ENCODE data around the gene SLC1A6. TPM values are rescaled to one million over a fixed set of nuclear protein-coding genes. Genes with fewer than 3 reads are reported as not detected.

Gene SLC1A6
- polyA plus RNA-seq (2013), result 16.6 and 17.8 TPM in 2 replicates

DNA sequence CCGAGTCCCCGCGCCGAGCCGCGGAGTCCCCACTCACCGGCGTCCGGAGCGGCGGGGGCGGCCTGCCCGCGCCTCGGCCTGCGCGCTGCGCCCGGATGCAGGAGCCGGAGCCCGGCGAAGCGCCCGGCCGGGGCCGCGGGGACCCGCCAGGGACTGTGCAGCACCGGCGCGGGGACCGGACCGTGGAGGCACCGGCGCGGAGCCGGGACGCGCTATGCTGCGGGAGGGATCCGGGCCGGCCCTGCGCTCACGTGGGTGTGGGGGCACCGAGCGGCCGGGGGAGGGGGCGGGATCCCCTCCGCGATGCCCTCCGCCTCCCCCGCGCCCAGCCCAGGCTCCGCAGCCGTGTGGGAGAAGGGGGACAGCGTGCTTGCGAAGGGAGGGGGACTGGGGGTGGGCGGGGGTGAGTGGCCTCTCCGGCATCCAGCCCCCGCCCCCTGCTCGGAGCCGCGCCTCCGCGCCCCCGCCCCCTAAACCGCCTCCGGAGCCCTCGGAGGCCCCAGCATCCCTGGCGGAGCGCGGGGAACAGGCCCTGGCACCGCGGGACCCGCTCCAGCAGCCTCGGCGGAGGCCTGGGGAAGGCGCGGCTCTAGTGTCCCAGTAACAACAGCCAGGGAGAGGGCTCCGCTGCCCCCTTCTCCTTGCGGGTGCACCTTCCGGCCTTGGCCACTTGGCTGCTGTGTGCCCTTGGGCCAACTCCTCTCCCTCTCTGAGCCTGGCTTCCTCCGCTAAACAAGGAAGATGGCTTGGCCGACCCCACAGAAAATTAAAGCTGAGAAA, at the start of gene SLC1A6:
TSS of gene SLC1A6 (minus strand) at position 389 of the 780 bp plus-strand sequence. CDS start 6,954 bp downstream, outside the sequence.
- peaks cover 0 to 4% of the 10 kb centered on the region in 2 experiments for H3K4me1 ChIP-seq (ENCODE audit: control insufficient read depth in 1 of 2, insufficient read depth in 2 of 2, low read length in 2 of 2)
- H3K27ac ChIP-seq (ENCODE audit: low read depth, low read length), result no peak within 1 kb of the TSS
- no peak within 1 kb of the TSS for H4K12ac ChIP-seq (ENCODE audit: low read depth, low read length)
- H2BK12ac ChIP-seq (ENCODE audit: low read length), result no peak within 1 kb of the TSS
- H2AK5ac ChIP-seq (ENCODE audit: low read length), result no peak within 1 kb of the TSS
- no peak within 1 kb of the TSS for H2AFZ ChIP-seq (ENCODE audit: insufficient read depth, low read length, poor library complexity)
- no CpG with 5 or more reads among the region's 84 CpGs for WGBS (ENCODE audit: extremely low coverage, insufficient coverage, insufficient read length)
- H3K4ac ChIP-seq (ENCODE audit: low read depth, low read length), result no peak within 1 kb of the TSS
- H3K27me3 ChIP-seq (ENCODE audit: insufficient read depth, low read length), result peaks cover 22% of the 10 kb centered on the region
- no peak within 1 kb of the TSS for H3K9ac ChIP-seq (ENCODE audit: low read length)
- H3K79me1 ChIP-seq (ENCODE audit: low read length), result no peaks in the 10 kb centered on the region
- no peak within 1 kb of the TSS for H4K91ac ChIP-seq (ENCODE audit: low read depth, low read length)
- no peak within 1 kb of the TSS for H3K14ac ChIP-seq (ENCODE audit: low read length)
- H3K18ac ChIP-seq (ENCODE audit: low read length), result no peak within 1 kb of the TSS
- H3K4me3 ChIP-seq (ENCODE audit: low read depth, low read length), result peak within 1 kb of the TSS; percentile 49
- no peak within 1 kb of the TSS for H3K23ac ChIP-seq (ENCODE audit: low read length)
- H3K36me3 ChIP-seq (ENCODE audit: control insufficient read depth in 1 of 2, insufficient read depth in 2 of 2, low read length in 2 of 2), result no peaks in the 10 kb centered on the region
- DNase-seq, result peak; percentile 26 to 49
- H3K79me2 ChIP-seq (ENCODE audit: control insufficient read depth, insufficient read depth, low read length, poor library complexity), result no peaks in the 10 kb centered on the region
- H2BK120ac ChIP-seq (ENCODE audit: insufficient read depth, low read length, poor library complexity), result no peak within 1 kb of the TSS
- H2BK5ac ChIP-seq (ENCODE audit: low read depth, low read length, poor library complexity), result no peak within 1 kb of the TSS
- H3K4me2 ChIP-seq (ENCODE audit: low read length), result peak within 1 kb of the TSS; percentile 59
- H4K8ac ChIP-seq (ENCODE audit: low read depth, low read length), result no peak within 1 kb of the TSS
- H3K9me3 ChIP-seq (ENCODE audit: insufficient read depth, low read depth, low read length), result peaks cover 2% of the 10 kb centered on the region

DNA sequence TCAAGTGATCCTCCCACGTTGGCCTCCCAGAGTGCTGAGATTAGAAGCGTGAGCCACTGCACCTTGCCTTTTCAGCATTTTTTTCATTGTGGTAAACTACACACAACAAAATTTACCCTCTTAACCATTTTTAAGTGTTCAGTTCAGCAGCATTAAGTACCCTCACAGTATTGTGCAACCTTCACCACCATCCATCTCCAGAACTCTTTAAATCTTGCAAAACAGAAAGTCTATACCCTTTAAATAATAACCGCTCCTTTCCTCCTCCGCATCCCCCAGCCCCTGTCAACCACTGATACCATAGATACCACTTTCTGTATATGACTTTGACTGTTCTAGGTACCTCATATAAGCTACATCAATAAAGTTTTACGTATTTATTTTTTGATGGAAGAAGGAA, 48.8 kb upstream of the SLC1A6 start:
- no peak for DNase-seq
- Histone ChIP-seq H3K14ac (ENCODE audit: low read length) (no peak overlapping the region), H4K8ac (ENCODE audit: low read depth, low read length) (no peak overlapping the region), H3K79me2 (ENCODE audit: control insufficient read depth, insufficient read depth, low read length, poor library complexity) (no peaks in the 10 kb centered on the region), H3K9me3 (ENCODE audit: insufficient read depth, low read depth, low read length) (peaks cover 4% of the 10 kb centered on the region), H3K9ac (ENCODE audit: low read length) (no peak overlapping the region), H2BK12ac (ENCODE audit: low read length) (no peak overlapping the region), H3K23ac (ENCODE audit: low read length) (no peak overlapping the region), H2AK5ac (ENCODE audit: low read length) (no peak overlapping the region), H2BK120ac (ENCODE audit: insufficient read depth, low read length, poor library complexity) (no peak overlapping the region), H3K27me3 (ENCODE audit: insufficient read depth, low read length) (no peaks in the 10 kb centered on the region), H3K36me3 (ENCODE audit: control insufficient read depth in 1 of 2, insufficient read depth in 2 of 2, low read length in 2 of 2) (no peaks in the 10 kb centered on the region), H3K4me3 (ENCODE audit: low read depth, low read length) (no peak overlapping the region), H3K4me1 (ENCODE audit: control insufficient read depth in 1 of 2, insufficient read depth in 2 of 2, low read length in 2 of 2) (peaks cover 2 to 3% of the 10 kb centered on the region in 2 experiments), H3K27ac (ENCODE audit: low read depth, low read length) (no peak overlapping the region), H4K91ac (ENCODE audit: low read depth, low read length) (no peak overlapping the region), H3K4me2 (ENCODE audit: low read length) (no peak overlapping the region), H4K12ac (ENCODE audit: low read depth, low read length) (no peak overlapping the region), H3K18ac (ENCODE audit: low read length) (no peak overlapping the region), H3K79me1 (ENCODE audit: low read length) (no peaks in the 10 kb centered on the region), H3K4ac (ENCODE audit: low read depth, low read length) (no peak overlapping the region), H2BK5ac (ENCODE audit: low read depth, low read length, poor library complexity) (no peak overlapping the region), H2AFZ (ENCODE audit: insufficient read depth, low read length, poor library complexity) (no peak overlapping the region)
- 100% methylated on average over 2 of the region's 5 CpGs for WGBS (ENCODE audit: extremely low coverage, insufficient coverage, insufficient read length)

DNA sequence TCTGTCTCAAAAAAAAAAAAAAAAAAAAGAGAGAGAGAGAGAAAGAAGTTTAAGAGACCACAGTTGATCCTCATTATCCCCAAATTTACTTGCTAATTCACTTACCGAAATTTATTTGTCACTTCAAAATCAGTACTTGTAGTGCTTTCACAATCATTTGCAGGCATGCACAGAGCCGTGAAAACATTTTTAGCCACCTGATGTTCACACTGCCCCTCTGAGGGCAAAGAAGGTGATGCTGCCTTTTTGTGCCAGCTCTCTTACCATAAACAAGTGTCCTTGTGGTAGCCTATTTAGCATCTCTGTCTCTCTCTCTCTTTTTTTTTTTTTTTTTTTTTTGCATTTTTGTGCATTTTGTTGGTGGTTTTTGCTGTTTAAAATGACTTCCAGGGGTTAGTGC, 45.6 kb upstream of the SLC1A6 start:
- no peak overlapping the region for H3K23ac ChIP-seq (ENCODE audit: low read length)
- H3K4me3 ChIP-seq (ENCODE audit: low read depth, low read length), result no peak overlapping the region
- no peak overlapping the region for H3K18ac ChIP-seq (ENCODE audit: low read length)
- no peak overlapping the region for H3K4ac ChIP-seq (ENCODE audit: low read depth, low read length)
- no peak overlapping the region for H3K9ac ChIP-seq (ENCODE audit: low read length)
- H4K8ac ChIP-seq (ENCODE audit: low read depth, low read length), result no peak overlapping the region
- no peaks in the 10 kb centered on the region for H3K27me3 ChIP-seq (ENCODE audit: insufficient read depth, low read length)
- no peak overlapping the region for H3K14ac ChIP-seq (ENCODE audit: low read length)
- H2BK5ac ChIP-seq (ENCODE audit: low read depth, low read length, poor library complexity), result no peak overlapping the region
- no CpG with 5 or more reads among the region's 2 CpGs for WGBS (ENCODE audit: extremely low coverage, insufficient coverage, insufficient read length)
- no peak overlapping the region for H2BK12ac ChIP-seq (ENCODE audit: low read length)
- H4K91ac ChIP-seq (ENCODE audit: low read depth, low read length), result no peak overlapping the region
- peaks cover 2 to 3% of the 10 kb centered on the region in 2 experiments for H3K4me1 ChIP-seq (ENCODE audit: control insufficient read depth in 1 of 2, insufficient read depth in 2 of 2, low read length in 2 of 2)
- H3K4me2 ChIP-seq (ENCODE audit: low read length), result no peak overlapping the region
- no peak overlapping the region for H2AK5ac ChIP-seq (ENCODE audit: low read length)
- no peaks in the 10 kb centered on the region for H3K36me3 ChIP-seq (ENCODE audit: control insufficient read depth in 1 of 2, insufficient read depth in 2 of 2, low read length in 2 of 2)
- DNase-seq, result peak; percentile 30 to 71
- no peak overlapping the region for H4K12ac ChIP-seq (ENCODE audit: low read depth, low read length)
- H3K9me3 ChIP-seq (ENCODE audit: insufficient read depth, low read depth, low read length), result peaks cover 14% of the 10 kb centered on the region
- H2BK120ac ChIP-seq (ENCODE audit: insufficient read depth, low read length, poor library complexity), result no peak overlapping the region
- H3K79me2 ChIP-seq (ENCODE audit: control insufficient read depth, insufficient read depth, low read length, poor library complexity), result no peaks in the 10 kb centered on the region
- no peak overlapping the region for H3K27ac ChIP-seq (ENCODE audit: low read depth, low read length)
- no peaks in the 10 kb centered on the region for H3K79me1 ChIP-seq (ENCODE audit: low read length)
- no peak overlapping the region for H2AFZ ChIP-seq (ENCODE audit: insufficient read depth, low read length, poor library complexity)

DNA sequence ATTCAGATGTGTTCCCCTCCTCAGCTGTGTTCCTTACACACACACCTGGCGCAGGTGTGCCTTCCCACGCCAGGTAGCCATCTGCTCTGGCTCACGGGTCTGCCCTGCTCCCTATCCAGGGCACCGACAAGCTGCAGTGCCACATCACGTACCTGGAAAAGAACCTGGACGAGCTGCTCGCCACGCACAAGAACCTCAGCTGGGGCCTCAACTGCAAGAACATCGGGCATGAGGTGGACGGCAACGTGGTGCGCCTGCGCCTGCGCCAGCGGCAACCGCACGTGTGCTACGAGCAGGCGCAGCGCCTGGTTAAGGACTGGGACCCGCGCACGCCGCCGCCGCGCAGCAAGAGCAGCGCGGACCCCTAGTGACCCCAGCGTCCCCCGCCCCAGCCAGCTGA, 43.1 kb upstream of the SLC1A6 start:
- no CpG with 5 or more reads among the region's 31 CpGs for WGBS (ENCODE audit: extremely low coverage, insufficient coverage, insufficient read length)
- H3K27me3 ChIP-seq (ENCODE audit: insufficient read depth, low read length), result no peaks in the 10 kb centered on the region
- DNase-seq, result no peak
- H3K9ac ChIP-seq (ENCODE audit: low read length), result no peak overlapping the region
- H4K8ac ChIP-seq (ENCODE audit: low read depth, low read length), result no peak overlapping the region
- no peak overlapping the region for H2BK12ac ChIP-seq (ENCODE audit: low read length)
- no peak overlapping the region for H2BK120ac ChIP-seq (ENCODE audit: insufficient read depth, low read length, poor library complexity)
- no peak overlapping the region for H3K23ac ChIP-seq (ENCODE audit: low read length)
- H4K12ac ChIP-seq (ENCODE audit: low read depth, low read length), result no peak overlapping the region
- H3K79me2 ChIP-seq (ENCODE audit: control insufficient read depth, insufficient read depth, low read length, poor library complexity), result no peaks in the 10 kb centered on the region
- H3K36me3 ChIP-seq (ENCODE audit: control insufficient read depth in 1 of 2, insufficient read depth in 2 of 2, low read length in 2 of 2), result no peaks in the 10 kb centered on the region
- H3K4me2 ChIP-seq (ENCODE audit: low read length), result no peak overlapping the region
- no peak overlapping the region for H3K4me3 ChIP-seq (ENCODE audit: low read depth, low read length)
- no peak overlapping the region for H3K18ac ChIP-seq (ENCODE audit: low read length)
- no peak overlapping the region for H2AFZ ChIP-seq (ENCODE audit: insufficient read depth, low read length, poor library complexity)
- H3K4ac ChIP-seq (ENCODE audit: low read depth, low read length), result no peak overlapping the region
- no peaks in the 10 kb centered on the region for H3K79me1 ChIP-seq (ENCODE audit: low read length)
- no peak overlapping the region for H3K14ac ChIP-seq (ENCODE audit: low read length)
- H3K27ac ChIP-seq (ENCODE audit: low read depth, low read length), result no peak overlapping the region
- peaks cover 2 to 3% of the 10 kb centered on the region in 2 experiments for H3K4me1 ChIP-seq (ENCODE audit: control insufficient read depth in 1 of 2, insufficient read depth in 2 of 2, low read length in 2 of 2)
- peaks cover 14% of the 10 kb centered on the region for H3K9me3 ChIP-seq (ENCODE audit: insufficient read depth, low read depth, low read length)
- no peak overlapping the region for H2AK5ac ChIP-seq (ENCODE audit: low read length)
- no peak overlapping the region for H2BK5ac ChIP-seq (ENCODE audit: low read depth, low read length, poor library complexity)
- no peak overlapping the region for H4K91ac ChIP-seq (ENCODE audit: low read depth, low read length)

All from trophoblast cell (in vitro differentiated cells and primary cell).